Measurements from ENCODE around the gene NR2F1.

NR2F1 gene

GRCh38 chr5:93574491-93575305 lies 8.3 kb upstream of the NR2F1 start:
- TF ChIP-seq ZNF8 (CRISPR knock-in tag; IDR thresholded peaks at IDR 0.05) (no peak), PATZ1 (CRISPR knock-in tag; IDR thresholded peaks at IDR 0.05; ENCODE audit: borderline replicate concordance) (no peak), ESRRG (CRISPR knock-in tag; IDR thresholded peaks at IDR 0.05) (no peak), ARNTL (CRISPR knock-in tag; IDR thresholded peaks at IDR 0.05; ENCODE audit: borderline replicate concordance, low read depth) (no peak), PPARA (CRISPR knock-in tag; IDR thresholded peaks at IDR 0.05; ENCODE audit: borderline replicate concordance) (no peak), ISL1 (CRISPR knock-in tag; IDR thresholded peaks at IDR 0.05) (no peak), CREB5 (CRISPR knock-in tag; IDR thresholded peaks at IDR 0.05; ENCODE audit: low read depth) (no peak), CSDC2 (CRISPR knock-in tag; IDR thresholded peaks at IDR 0.05) (no peak), TCF4 (CRISPR knock-in tag; IDR thresholded peaks at IDR 0.05; ENCODE audit: borderline replicate concordance) (no peak), TOX (CRISPR knock-in tag; IDR thresholded peaks at IDR 0.05; ENCODE audit: borderline replicate concordance) (no peak), OSR1 (CRISPR knock-in tag; IDR thresholded peaks at IDR 0.05) (no peak), CSRNP3 (CRISPR knock-in tag; IDR thresholded peaks at IDR 0.05) (no peak), GLIS3 (CRISPR knock-in tag; IDR thresholded peaks at IDR 0.05) (no peak), ZNF565 (CRISPR knock-in tag; conservative IDR thresholded peaks at IDR 0.05; ENCODE audit: low read depth) (no peak), ZNF70 (CRISPR knock-in tag; IDR thresholded peaks at IDR 0.05) (no peak), ZFP3 (CRISPR knock-in tag; IDR thresholded peaks at IDR 0.05) (no peak), RARB (CRISPR knock-in tag; IDR thresholded peaks at IDR 0.05) (no peak), POU6F1 (CRISPR knock-in tag; IDR thresholded peaks at IDR 0.05; ENCODE audit: borderline replicate concordance, low read depth) (no peak), ZC3H10 (CRISPR knock-in tag; IDR thresholded peaks at IDR 0.05) (no peak)
- ATAC-seq = no peak

GRCh38 chr5:93575461-93576414 lies 7.3 kb upstream of the NR2F1 start:
- no peak for ATAC-seq
- TF ChIP-seq BACH2 (CRISPR knock-in tag; IDR thresholded peaks at IDR 0.05; ENCODE audit: borderline replicate concordance) (no peak), GLIS3 (CRISPR knock-in tag; IDR thresholded peaks at IDR 0.05) (no peak), POU6F1 (CRISPR knock-in tag; IDR thresholded peaks at IDR 0.05; ENCODE audit: borderline replicate concordance, low read depth) (no peak), ESRRG (CRISPR knock-in tag; IDR thresholded peaks at IDR 0.05) (no peak), ZNF8 (CRISPR knock-in tag; IDR thresholded peaks at IDR 0.05) (no peak), SNAI2 (CRISPR knock-in tag; IDR thresholded peaks at IDR 0.05) (no peak), PPARA (CRISPR knock-in tag; IDR thresholded peaks at IDR 0.05; ENCODE audit: borderline replicate concordance) (no peak), CREB5 (CRISPR knock-in tag; IDR thresholded peaks at IDR 0.05; ENCODE audit: low read depth) (no peak), ZC3H10 (CRISPR knock-in tag; IDR thresholded peaks at IDR 0.05) (no peak), ISL1 (CRISPR knock-in tag; IDR thresholded peaks at IDR 0.05) (no peak), ZNF70 (CRISPR knock-in tag; IDR thresholded peaks at IDR 0.05) (no peak), ZFP30 (CRISPR knock-in tag; IDR thresholded peaks at IDR 0.05) (no peak), CSRNP3 (CRISPR knock-in tag; IDR thresholded peaks at IDR 0.05) (no peak), ZFP3 (CRISPR knock-in tag; IDR thresholded peaks at IDR 0.05) (no peak), TSHZ2 (CRISPR knock-in tag; IDR thresholded peaks at IDR 0.05) (no peak)

All from SK-N-SH treated with all-trans-retinoic acid at 6 μM for 48 hours (cell line).